Adrenal gland (tissue), 5 donors: ENCODE results near the gene TGM4.

ENCODE experiments used
- CTCF ChIP-seq, 6 experiments: fragments of 450-650 bp in 4 of 6; fragments of 200-600 bp in 2 of 6; sonication (generic) in 1 of 6; IDR thresholded peaks; 1 replicate in 5 of 6; 2 replicates in 1 of 6; pipeline versions ENCODE4 v1.5.1 to v1.8.0; 2016 to 2021; ENCODE audit warnings: antibody characterized with exemption in 6 of 6, mild to moderate bottlenecking in 2 of 6, moderate library complexity in 1 of 6
- POLR2A ChIP-seq, 2 donors: fragments of 450-650 bp; IDR thresholded peaks; one replicate each; pipeline ENCODE4 v1.6.1; 2017; ENCODE audit warnings: antibody characterized with exemption in 2 of 2, mild to moderate bottlenecking in 2 of 2, moderate library complexity in 1 of 2
- donor health status: DM: no; HTN: no; CAD: no.

- TF ChIP-seq CTCF (IDR thresholded peaks at IDR 0.05) (no peak), POLR2A (IDR thresholded peaks at IDR 0.05) (no peak)
These were observed 18.7 kb downstream of the TGM4 start for GRCh38 chr3:44893097-44893496.
